C1 segment of cervical spinal cord (tissue), 14 donors: Measurements from ENCODE around the gene TMPRSS6.

Experiments
- DNase-seq, 14 donors: peaks; one replicate each; lab custom pipeline; 2025; lab: John Stamatoyannopoulos, UW

The TMPRSS6 gene

GRCh38 chr22:37028692-37029674, 80.5 kb downstream of the TMPRSS6 start:
- DNase-seq, result no peak

- no peak for DNase-seq
Measured at GRCh38 chr22:37027556-37027955, 82.0 kb downstream of the TMPRSS6 start.

GRCh38 chr22:37026325-37026724, 83.2 kb downstream of the TMPRSS6 start:
- DNase-seq, result peak in 2 of 14 donors; percentile 10 to 23

GRCh38 chr22:37025500-37026070, 83.9 kb downstream of the TMPRSS6 start:
- no peak for DNase-seq

- DNase-seq, result no peak
Measured at GRCh38 chr22:37024339-37025157, 85.0 kb downstream of the TMPRSS6 start.

- no peak for DNase-seq
Measured at GRCh38 chr22:37023743-37024338, 85.7 kb downstream of the TMPRSS6 start.

GRCh38 chr22:37022483-37023337, 86.8 kb downstream of the TMPRSS6 start:
- peak in 4 of 14 donors; percentile 11 to 36 (median 17) for DNase-seq

- peak in 6 of 14 donors; percentile 13 to 35 (median 26) for DNase-seq
Measured at GRCh38 chr22:37021710-37022482, 87.6 kb downstream of the TMPRSS6 start.

GRCh38 chr22:37021041-37021440, 88.5 kb downstream of the TMPRSS6 start:
- no peak for DNase-seq

- DNase-seq, result peak in 4 of 14 donors; percentile 57 to 74 (median 68)
Measured at GRCh38 chr22:37020192-37020479, 89.4 kb downstream of the TMPRSS6 start.

- peak in 13 of 14 donors; percentile 12 to 87 (median 72) for DNase-seq
Measured at GRCh38 chr22:37019309-37020191, 90.0 kb downstream of the TMPRSS6 start, which contains the start of the genes MPST and TST. MPST (plus strand) TSS chr22:37019742; CDS start chr22:37019837, 95 bp downstream. TST (minus strand) TSS chr22:37019447; CDS start chr22:37018732, 715 bp downstream.

GRCh38 chr22:37018815-37019308, 90.7 kb downstream of the TMPRSS6 start:
- peak in 10 of 14 donors; percentile 24 to 76 (median 45) for DNase-seq

GRCh38 chr22:37018086-37018814, 91.3 kb downstream of the TMPRSS6 start:
- no peak for DNase-seq

- DNase-seq, result no peak
Measured at GRCh38 chr22:37017356-37017755, 92.2 kb downstream of the TMPRSS6 start.

- DNase-seq, result no peak
Measured at GRCh38 chr22:37016134-37016910, 93.2 kb downstream of the TMPRSS6 start.

- DNase-seq, result no peak
Measured at GRCh38 chr22:37015587-37015878, 94.0 kb downstream of the TMPRSS6 start.
